GM12873 (cell line): ENCODE measurements around the gene PTPRG.

Source experiments
- TF ChIP-seq, protein P1 (sequence below): IDR thresholded peaks from 2 replicates; pipeline ENCODE4 v1.5.1; 2012; ENCODE audit warnings: low read depth, mild to moderate bottlenecking, moderate library complexity, low read length, control low read depth; ENCODE audit not compliant: insufficient read depth; ENCODE audit errors: missing control alignments

PTPRG gene

DNA sequence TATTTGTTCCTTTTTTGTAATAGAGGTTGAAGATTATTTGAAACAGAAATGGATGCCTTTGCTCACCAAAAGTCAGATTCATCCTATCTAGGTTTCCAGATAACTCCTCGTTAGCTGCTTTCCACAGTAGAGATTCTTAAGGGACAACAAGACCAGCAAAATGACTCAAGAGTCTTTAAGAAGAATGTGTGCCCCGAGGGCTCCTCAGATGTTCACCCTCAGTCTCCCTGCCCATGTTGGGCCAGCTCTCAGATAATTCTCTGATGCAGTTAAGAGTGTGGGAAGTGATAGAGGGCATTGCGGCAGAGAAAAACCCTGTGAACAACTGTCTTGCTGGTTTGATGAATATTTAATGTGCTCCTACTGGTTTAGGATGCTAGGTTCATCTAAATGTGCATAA lies 251.1 kb downstream of the PTPRG start:
- TF ChIP-seq, protein P1, sequence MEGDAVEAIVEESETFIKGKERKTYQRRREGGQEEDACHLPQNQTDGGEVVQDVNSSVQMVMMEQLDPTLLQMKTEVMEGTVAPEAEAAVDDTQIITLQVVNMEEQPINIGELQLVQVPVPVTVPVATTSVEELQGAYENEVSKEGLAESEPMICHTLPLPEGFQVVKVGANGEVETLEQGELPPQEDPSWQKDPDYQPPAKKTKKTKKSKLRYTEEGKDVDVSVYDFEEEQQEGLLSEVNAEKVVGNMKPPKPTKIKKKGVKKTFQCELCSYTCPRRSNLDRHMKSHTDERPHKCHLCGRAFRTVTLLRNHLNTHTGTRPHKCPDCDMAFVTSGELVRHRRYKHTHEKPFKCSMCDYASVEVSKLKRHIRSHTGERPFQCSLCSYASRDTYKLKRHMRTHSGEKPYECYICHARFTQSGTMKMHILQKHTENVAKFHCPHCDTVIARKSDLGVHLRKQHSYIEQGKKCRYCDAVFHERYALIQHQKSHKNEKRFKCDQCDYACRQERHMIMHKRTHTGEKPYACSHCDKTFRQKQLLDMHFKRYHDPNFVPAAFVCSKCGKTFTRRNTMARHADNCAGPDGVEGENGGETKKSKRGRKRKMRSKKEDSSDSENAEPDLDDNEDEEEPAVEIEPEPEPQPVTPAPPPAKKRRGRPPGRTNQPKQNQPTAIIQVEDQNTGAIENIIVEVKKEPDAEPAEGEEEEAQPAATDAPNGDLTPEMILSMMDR, result no peak

DNA sequence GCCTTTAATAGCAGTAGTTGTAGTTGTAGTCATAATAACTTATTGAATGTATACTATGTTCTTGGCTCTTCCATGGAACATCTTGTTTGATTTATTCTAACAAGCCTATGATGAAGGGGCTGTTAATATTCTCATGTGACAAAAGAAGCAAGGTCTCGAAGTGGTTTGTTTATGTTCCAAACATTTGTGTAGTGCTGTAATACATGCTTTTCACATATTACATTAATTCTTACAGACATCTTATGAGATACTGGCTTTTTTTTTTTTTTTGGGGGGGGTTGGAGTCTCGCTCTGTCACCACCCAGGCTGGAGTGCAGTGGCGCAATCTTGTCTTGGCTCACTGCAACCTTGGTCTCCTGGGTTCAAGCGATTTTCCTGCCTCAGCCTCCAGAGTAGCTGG lies 252.3 kb downstream of the PTPRG start:
- TF ChIP-seq, protein P1, result no peak

DNA sequence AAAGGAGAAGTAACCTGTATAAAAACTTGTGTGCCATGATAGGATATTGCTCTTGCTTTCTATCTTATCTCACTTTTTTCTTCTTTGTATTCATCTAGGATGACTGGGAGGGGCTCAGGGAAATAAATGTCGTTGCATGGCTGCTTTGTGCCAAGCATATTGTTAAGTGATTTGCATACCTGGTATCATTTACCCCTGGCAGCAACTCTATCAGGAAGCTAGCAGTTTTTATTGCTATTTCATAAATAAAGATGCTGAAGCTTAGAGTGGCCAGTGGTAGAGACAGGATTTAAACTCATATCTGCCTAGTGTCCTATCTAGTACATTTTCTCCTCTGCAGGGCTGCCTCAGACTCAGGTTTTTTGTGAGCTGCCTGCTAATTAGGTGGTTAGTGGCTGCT lies 253.3 kb downstream of the PTPRG start:
- TF ChIP-seq, protein P1, result no peak

DNA sequence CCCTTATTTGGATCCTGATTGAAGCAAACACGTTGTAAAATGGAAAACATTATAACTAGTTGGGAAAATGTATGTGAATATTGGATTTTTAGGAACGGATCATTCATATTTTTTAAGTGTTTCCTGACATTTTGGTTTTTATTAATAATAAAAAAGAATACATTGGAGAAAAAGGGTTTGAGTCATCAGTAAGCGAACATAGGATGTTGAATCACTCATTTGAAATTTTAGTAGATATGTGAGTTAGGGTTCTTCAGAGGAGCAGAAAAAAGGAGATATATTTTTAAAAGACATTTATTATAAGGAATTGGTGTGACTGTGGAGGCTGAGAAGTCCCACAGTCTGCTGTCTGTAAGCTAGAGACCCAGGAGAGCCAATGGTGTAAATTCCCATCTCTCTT lies 258.5 kb downstream of the PTPRG start:
- TF ChIP-seq, protein P1, result no peak

DNA sequence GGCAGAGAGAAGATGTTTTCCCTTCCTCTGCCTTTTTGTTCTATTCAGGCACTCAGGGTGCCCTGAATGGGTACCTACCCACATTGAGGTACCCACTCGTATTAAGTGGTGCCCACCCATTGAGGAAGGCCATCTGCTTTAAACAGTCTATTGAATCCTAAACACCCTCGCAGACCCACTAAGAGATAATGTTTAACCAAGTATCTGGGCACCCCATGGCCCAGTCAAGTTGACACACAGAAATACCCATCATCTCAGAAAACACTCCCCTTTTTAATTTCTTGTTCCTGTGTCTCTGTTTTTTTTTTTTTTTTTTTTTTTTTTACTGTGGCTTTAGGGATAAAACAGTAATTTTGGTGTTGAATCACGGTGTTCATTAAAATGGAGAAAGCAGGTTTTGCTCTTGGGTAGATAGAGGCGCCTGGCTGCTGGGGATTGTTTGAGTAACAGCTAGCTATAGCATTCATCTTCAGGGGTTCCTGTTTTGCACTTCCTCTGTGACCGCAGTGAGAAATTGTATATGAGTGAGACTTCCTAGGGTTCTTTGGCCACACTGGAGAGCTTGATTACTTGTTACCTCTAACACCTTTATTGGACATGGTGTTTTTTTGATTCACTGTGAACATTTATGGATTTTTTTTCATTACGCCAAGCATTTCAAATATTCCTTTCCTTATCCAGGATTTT lies 259.1 kb downstream of the PTPRG start:
- TF ChIP-seq, protein P1, result no peak

DNA sequence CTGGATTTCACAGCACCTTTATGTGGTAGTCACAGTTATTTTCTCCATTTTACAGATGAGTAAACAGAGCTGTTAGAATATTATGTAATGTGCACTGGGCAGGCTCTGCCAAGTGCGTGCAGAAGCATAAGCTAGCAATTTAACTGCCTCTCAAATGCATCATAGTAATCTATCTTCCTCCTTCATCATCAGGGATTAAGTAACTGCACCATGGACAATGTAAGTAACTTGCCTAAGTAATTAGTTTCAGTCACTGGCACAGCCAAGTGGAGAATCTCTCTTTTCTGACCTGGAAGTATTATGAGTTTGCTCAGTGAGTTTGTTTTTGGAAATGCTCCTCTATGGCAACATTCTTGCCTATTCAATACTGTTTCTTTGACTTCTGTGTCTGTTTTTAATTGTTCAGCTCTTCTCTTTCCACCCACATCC lies 260.5 kb downstream of the PTPRG start:
- TF ChIP-seq, protein P1, result no peak

DNA sequence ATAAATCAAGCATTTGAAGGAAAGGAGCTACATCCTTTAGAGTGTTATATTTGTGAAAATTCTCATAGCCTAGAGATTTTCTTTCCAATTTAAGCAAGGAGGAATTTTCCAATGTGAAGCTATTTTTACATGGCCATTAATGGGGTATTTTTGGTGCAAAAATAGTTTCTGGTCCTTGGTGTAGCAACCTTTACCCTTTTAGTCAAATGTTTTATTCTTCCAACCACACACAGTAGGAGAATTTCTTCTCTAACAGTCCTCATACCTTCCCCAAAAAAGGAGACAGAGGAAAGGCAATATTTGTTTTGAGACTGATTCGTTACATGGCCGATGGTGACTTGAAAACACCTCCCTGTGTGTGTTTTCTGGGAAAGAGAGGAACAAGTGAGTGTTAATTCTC lies 261.2 kb downstream of the PTPRG start:
- TF ChIP-seq, protein P1, result no peak
